ENCODE measurements around the gene CRELD2.
A peak's percentile ranks its signal among the peaks of the same experiment; 100 is the strongest.

CRELD2 gene

DNA sequence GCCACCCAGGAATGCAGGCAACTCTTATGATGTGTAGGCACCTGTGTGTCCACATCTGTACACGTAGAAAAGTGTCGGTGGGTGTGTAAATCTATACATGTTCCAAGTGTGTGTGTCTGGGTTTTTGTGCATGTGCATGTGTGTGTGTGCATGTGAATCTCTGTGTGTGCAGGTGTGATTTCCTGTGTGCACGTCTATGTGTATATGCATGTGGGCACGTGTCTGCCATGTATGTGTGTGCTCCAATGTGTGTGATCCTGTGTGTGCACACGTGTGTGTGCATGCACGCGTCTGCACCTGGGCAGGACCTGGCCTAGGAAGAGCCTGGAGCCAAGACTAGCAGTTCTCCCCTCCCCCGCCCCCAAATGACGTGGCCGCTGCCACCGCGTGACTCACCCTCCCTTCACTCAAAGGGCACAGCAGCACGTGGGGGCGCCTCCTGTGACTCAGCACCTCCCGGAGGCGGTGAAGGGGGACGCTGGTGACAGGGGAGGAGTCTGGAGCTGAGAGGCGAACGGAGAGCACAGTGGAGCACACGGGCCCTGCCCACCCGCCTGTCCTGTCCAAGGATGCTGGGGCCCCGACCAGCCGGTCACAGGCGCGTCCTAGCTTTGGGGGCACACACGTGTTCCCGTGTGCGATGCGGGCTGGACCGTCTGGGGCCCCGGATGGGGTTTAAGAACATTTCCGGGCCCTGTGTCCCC lies 52.2 kb downstream of the CRELD2 start:
- peak; percentile 87 for DNase-seq

DNA sequence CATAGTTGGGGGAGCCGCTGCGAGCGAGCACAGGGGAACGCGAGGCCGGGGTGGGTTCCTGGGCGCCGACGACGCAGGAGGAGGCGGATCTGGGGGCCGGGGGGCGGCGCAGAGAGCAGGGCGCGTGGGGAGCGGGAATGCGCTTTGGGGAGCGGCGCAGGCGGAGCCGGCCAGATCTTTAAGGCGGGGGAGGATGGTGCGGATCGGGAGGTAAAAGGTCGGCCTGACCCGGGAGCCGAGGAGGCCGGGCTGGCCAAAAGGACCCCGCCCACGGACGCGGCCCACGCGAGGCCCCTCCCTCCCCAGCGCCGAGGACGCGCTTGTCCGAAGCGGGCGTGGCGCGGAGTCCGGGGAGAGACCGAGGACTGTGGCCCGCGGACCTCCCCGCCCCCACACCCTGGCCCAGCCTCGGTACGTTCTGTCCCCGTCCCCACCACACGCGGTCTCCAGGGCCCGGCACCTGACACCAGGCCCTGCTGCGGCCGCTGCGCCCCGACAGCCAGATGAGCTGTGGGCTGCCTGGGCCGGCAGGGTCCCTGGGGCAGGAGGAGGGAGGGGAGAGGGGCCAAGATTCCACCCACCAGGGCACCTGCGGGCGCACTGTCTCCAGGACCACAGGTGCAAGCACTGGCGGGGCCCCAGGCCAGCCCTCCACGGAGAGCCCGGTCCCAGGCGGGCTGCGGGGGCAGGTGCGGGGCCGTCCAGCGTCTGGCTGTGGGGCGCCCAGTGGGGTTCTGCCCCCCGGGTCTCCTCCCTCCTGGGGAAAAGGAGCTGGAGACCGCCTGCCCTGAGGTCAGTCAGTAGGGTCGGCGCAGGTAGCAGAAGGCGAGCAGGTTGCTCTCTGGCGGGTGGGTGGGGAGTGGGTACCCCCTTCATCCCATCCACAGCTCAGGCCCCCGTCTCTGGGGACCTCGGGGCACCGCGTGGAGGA lies 53.1 kb downstream of the CRELD2 start:
- DNase-seq, result peak; percentile 49

DNA sequence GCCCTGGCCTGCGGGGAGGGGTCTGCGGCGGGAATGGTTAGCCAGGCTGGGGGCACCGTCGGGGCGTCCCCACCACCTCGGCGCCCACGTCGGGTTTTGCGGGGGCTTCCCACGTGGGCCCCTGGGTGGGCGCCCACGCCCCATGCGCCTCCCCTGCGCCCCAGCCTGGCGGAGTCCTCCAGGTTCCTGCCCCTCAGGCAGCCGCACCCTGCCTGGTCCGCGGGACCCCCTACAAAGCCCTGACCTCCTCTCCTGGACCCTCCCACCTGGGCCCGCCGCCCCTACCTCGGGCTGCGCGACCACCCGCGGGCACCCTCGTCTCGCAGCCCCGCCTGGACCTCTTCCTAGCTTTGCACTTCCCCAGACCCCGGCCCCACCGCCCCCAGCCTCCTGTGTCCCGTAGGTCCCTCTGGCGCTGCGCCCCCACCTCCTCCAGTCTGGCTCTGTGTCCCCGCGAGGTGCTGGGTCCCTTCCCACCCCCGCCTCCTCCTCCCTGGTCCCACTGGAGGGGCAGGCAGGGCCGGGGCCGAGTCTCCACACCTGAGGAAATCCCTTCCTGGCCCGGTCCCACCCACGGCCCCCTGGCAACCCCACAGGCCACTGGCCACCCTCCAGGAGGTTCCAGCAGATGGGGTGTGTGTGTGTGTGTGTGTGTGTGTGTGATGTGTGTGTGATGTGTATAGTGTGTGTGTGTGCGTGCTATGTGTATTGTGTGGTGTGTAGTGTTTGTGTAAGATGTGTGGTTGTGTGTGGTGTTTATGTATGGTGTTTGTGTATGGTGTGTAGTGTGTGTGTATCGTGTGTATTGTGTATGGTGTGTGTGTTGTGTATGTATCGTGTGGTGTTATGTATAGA lies 54.0 kb downstream of the CRELD2 start:
- peak; percentile 28 for DNase-seq

DNA sequence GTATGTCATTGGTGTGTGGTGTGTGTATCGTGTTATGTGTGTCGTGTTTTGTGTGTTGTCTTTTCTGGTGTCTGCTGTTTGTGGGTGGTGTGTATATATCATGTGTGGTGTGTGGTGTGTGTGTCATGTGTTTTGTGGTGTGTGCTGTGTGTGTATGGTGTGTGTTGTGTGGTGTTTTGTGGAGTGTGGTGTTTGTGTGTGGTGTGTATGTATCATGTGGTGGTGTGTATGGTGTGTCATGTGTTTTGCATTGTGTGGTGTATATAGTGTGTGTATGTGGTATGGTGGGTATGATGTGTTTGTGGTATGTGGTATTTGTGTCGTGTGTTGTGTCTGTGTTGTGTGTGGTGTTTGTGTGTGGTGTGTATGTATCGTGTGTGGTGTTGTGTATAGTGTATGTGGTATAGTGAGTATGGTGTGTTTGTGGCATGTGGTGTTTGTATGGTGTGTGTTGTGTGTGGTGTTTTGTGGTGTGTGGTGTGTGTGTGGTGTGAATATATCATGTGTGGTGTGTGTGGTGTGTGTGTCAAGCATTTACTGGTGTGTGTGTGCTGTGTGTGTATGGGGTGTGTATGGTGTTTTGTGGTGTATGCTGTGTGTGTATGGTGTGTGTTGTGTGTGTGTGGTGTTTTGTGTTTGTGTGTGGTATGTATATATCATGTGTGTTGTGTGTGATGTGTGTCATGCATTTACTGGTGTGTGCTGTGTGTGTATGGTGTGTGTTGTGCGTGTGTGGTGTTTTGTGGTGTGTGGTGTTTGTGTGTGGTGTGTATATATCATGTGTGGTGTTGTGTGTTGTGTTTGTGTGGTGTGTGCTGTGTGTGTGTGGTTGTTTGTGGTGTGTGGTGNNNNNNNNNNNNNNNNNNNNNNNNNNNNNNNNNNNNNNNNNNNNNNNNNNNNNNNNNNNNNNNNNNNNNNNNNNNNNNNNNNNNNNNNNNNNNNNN lies 54.9 kb downstream of the CRELD2 start:
- DNase-seq, result peak; percentile 17

DNA sequence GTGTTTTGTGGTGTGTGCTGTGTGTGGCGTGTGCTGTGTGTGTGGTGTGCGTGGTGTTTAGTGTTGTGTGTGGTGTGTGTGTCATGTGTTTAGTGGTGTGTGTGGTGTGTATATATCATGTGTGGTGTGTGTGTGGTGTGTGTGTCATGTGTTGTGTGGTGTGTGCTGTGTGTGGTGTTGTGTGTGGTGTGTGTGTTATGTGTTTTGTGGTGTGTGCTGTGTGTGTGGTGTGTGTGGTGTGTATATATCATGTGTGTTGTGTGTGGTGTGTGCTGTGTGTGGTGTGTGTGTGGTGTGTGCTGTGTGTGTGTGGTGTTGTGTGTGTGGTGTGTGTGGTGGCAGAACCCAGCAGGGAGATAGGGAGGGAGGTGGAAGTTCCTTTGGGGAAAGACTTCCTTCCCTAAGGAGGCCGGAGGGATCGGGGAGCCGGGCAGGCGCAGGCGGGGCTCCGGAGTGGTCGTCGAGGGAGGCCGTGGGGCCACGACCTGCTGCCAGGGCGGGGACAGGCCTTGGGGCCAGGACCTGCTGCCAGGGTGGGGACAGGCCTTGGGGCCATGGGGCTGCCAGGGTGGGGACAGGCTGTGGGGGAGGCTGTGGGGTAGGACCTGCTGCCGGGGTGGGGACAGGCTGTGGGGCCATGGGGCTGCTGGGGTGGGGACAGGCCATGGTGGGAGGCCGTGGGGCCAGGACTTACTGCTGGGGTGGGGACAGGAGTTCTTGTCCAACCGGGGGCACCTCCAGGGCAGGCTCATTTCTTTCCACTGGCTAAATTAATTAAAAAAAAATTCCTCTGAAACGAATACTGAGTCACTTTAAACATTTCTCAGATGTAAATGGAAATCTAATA lies 57.3 kb downstream of the CRELD2 start:
- peak; percentile 24 for DNase-seq

DNA sequence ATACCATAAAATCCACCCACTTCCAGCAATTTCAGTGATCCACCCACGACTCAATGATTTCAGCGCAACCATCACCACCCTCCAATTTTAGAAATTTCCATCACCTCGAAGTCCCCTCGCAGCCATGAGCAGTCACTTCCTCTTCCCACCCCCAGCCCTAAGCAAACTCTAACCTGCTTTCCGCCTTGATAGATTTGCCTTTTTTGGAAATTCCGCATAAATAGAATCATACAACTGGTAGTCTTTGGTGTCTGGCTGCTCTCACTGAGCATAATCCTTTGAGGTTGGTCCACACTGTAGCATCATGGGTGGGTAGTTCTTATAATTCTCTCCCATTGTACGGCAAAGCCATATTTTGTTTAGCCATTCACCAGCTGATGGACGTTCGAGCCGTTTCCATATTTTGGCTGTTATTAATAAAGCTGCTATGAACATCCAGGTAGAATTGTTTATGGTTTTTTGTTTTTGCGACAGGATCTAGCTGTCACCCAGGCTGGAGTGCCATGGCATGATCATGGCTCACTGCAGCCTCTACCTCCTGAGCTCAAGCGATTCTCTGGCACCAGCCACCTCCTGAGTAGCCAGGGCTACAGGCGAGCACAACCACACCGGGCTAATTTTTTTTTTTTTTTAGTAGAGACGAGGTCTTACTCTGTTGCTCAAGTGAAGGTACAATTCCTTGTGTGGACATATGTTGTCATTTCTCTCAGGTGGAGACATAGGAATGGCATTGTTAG lies 58.2 kb downstream of the CRELD2 start:
- peak; percentile 22 for DNase-seq
